Activated T-cell treated with anti-CD3 and anti-CD28 coated beads, Interleukin-2, amount 50 U/mL, for 72 hours (primary cell): Measurements from ENCODE around the gene UBXN11. TPM values are rescaled to one million over a fixed set of nuclear protein-coding genes. Genes with fewer than 3 reads are reported as not detected.
A peak's percentile ranks its signal among the peaks of the same experiment; 100 is the strongest.

Experiments used
- ATAC-seq, 2 donors: fragments of 150-1000 bp; cut with Tn5 transposase; replicated peaks in 1 of 2; 2 replicates each; pipeline ENCODE4 v1.10.0; 2021; ENCODE audit warnings: moderate library complexity in 2 of 2, mild to moderate bottlenecking in 1 of 2
- DNase-seq, 2 donors: peaks; one replicate each; pipeline ENCODE4 v3.0.0; 2021 to 2022; ENCODE audit warnings: mixed read lengths in 1 of 2
- H3K27ac Mint-ChIP-seq: one replicate; pipeline ENCODE4 v1.8.0; 2022; ENCODE audit warnings: mild to moderate bottlenecking, moderate library complexity, mixed read lengths
- H3K27me3 Mint-ChIP-seq: one replicate; pipeline ENCODE4 v1.8.0; 2022; ENCODE audit warnings: low read depth, mixed read lengths
- H3K36me3 Mint-ChIP-seq, 2 donors: one replicate each; pipeline ENCODE4 v1.8.0; 2022; ENCODE audit warnings: mixed read lengths in 2 of 2, mild to moderate bottlenecking in 1 of 2; ENCODE audit not compliant: insufficient read depth in 2 of 2
- H3K4me1 Mint-ChIP-seq: one replicate; pipeline ENCODE4 v1.8.0; 2022; ENCODE audit warnings: low read depth, mixed read lengths
- H3K4me3 Mint-ChIP-seq, 2 donors: one replicate each; pipeline ENCODE4 v1.8.0; 2022; ENCODE audit warnings: mild to moderate bottlenecking in 2 of 2, mixed read lengths in 2 of 2, moderate library complexity in 2 of 2
- H3K9me3 Mint-ChIP-seq, 2 donors: one replicate each; pipeline ENCODE4 v1.8.0; 2022; ENCODE audit warnings: mixed read lengths in 2 of 2
- total RNA-seq, 2 donors: library from RNA; stranded (reverse); gene quantifications; one replicate each; pipeline ENCODE4 v1.2.3, GENCODE V29; 2022

UBXN11 gene
- total RNA-seq, 2 donors from 2014 or later = 19.1 to 19.3 TPM

DNA sequence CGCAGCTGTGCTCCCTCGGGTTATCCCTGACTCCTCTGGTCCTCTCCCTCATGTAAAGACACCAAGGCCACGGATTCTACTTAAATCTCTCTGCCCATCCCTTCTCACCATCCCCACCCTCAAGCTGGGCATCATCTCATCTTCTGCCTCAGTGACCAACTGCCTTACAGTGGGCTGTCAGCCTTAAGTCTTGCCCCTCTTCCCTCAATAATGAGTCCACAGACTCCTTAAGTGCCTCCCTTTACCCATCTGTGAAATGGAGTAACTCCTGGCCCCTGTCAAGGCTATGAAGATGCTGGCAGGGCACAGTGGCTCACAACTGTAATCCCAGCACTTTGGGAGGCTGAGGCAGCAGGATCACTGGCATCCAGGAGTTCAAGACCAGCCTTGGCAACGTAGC is 14.5 kb downstream of the UBXN11 start:
- H3K4me3 Mint-ChIP-seq = no peak overlapping the region
- H3K36me3 Mint-ChIP-seq = peaks cover 0 to 5% of the 10 kb centered on the region in 2 donors
- H3K27me3 Mint-ChIP-seq = no peaks in the 10 kb centered on the region
- H3K27ac Mint-ChIP-seq = peak overlapping the region; percentile 69
- ATAC-seq = no peak
- H3K4me1 Mint-ChIP-seq = peaks cover 57% of the 10 kb centered on the region
- DNase-seq = no peak
- no peaks in the 10 kb centered on the region for H3K9me3 Mint-ChIP-seq

DNA sequence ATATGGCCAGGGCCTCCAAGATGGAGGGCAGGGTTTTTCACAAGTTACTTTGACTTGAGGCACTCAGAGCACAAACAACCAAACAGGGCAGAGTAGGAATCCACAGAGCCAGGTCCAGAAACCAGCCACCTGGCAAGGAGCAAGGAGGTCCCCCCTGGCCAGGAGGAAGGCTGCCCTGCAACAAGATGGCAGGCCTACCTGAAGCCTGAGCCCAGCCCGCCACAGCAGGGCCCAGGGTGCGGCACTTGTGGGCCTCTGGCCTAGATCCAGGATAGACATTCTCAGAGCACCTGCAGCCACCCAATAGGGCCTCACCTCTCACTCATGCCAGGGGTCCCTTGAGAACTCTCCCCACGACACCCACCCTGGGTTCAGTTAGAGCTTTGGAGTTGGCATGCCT is 15.0 kb downstream of the UBXN11 start:
- peaks cover 0 to 5% of the 10 kb centered on the region in 2 donors for H3K36me3 Mint-ChIP-seq
- ATAC-seq (no peak), DNase-seq (no peak)
- peak overlapping the region; percentile 36 for H3K27ac Mint-ChIP-seq
- no peaks in the 10 kb centered on the region for H3K27me3 Mint-ChIP-seq
- no peaks in the 10 kb centered on the region for H3K9me3 Mint-ChIP-seq
- H3K4me1 Mint-ChIP-seq = peaks cover 62% of the 10 kb centered on the region
- no peak overlapping the region for H3K4me3 Mint-ChIP-seq

DNA sequence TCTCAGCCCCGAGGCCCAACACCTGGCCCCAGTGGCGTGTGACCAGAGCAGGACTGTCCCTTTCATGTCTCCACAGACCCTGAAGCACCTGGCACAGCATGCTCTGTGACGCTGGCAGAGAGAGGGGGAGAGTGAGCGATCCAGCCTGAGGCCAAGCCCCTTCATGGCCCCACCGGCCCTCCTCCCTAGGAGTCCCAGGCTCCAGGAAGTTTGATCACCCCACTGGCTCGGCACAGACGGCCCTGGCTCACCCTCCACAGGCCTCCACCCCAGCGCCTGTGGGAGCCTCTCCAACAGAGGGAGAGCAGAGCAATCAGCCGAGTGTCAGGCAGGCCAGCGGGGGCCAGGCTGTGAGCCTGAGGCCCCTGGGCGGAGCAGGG is 15.6 kb downstream of the UBXN11 start:
- no peaks in the 10 kb centered on the region for H3K27me3 Mint-ChIP-seq
- no peak for ATAC-seq
- peaks cover 67% of the 10 kb centered on the region for H3K4me1 Mint-ChIP-seq

DNA sequence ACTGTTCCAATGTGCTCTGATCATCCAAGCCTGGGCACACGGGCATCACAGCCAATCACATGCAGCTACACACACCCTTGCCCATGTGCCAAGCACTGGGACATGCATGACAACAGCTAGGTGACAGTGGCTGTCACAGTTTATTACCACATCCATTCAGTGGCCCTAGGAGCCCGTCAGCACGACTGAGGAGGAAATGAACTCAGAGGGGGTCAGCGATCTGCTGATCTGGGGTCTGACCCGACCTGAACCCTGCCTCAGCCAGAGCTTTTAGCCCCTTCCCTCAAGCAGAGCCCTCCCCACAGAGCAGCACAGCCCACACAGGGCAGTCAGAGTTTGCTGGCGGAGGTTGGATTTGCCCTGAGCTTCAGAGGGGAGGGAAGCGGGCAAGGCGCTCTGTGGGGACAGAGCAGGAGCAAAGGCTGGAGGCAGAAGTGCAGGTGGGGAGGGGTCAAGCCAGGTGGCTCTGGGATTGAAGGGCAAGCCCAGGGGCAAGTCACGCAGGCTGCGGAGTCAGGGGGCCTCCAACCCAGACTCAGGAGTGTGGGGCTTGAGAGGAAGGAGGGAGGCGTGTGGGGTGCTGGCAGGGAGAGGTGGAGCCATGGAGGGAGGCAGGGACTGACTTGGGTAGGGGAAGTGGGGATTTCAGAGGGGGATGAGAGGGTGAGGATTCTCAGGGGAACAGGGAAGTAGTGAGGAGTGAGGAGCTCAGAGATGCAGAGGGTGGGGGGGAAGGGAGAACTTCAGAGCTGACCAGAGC is 16.1 kb downstream of the UBXN11 start:
- DNase-seq (no peak), ATAC-seq (no peak)
- Mint-ChIP-seq H3K4me3 (peak overlapping the region; percentile 77 to 92), H3K27ac (peak overlapping the region; percentile 98), H3K4me1 (peaks cover 67% of the 10 kb centered on the region), H3K36me3 (peaks cover 0 to 3% of the 10 kb centered on the region in 2 donors), H3K9me3 (no peaks in the 10 kb centered on the region), H3K27me3 (no peaks in the 10 kb centered on the region)

More for the DNA sequence above, 15.6 kb downstream of the UBXN11 start:
- Mint-ChIP-seq H3K9me3 (no peaks in the 10 kb centered on the region), H3K27ac (no peak overlapping the region), H3K4me3 (no peak overlapping the region), H3K36me3 (peaks cover 0 to 3% of the 10 kb centered on the region in 2 donors)
- no peak for DNase-seq

DNA sequence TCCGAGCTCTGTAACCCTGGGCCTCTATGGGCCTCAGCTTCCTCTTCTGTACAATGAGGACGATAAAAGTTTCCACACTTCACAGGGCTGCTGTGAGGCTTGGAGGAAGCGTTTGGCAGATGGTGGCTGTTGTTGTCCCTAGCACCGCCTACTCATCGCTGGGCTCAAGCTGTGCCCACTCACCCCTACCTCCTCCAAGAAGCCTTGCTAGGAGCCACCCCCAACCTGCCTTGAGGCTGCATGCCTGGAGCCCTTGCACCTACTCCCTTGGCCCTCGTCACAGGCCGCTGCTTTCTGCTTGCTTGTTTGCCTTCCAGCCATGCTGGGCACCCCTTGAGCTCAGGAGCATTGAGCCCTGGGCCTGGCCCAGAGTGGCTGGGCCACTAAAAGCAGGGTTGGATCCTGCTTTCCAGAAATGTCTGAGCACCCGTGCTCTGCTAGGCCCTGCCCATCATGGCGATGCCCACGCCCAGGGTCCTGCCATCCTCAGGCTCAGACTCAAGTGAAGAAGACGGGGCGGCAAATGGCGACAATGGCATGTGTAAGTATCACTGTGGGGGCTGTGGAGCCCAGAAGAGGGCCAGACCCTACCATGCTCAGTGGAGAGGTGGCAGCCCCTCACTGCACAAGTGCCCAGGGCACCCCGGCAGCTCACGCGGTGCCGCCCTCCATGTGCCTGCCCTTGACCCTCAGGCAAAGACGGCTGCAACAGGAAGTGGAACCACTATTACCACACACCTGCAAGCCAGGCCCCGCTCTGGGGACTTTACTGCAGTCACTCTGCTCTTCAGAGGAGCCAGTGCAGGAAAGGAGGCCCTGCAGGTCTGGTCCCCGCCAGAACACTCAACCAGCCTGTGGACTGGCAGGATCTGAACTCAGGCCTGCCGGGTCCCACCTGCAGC is 17.0 kb downstream of the UBXN11 start:
- ATAC-seq (peak in 1 of 2 donors; percentile 10), DNase-seq (peak; percentile 44 to 57)
- H3K9me3 Mint-ChIP-seq = no peaks in the 10 kb centered on the region
- H3K36me3 Mint-ChIP-seq = peaks cover 0 to 5% of the 10 kb centered on the region in 2 donors
- peak overlapping the region; percentile 77 to 92 for H3K4me3 Mint-ChIP-seq
- no peaks in the 10 kb centered on the region for H3K27me3 Mint-ChIP-seq
- peaks cover 76% of the 10 kb centered on the region for H3K4me1 Mint-ChIP-seq
- H3K27ac Mint-ChIP-seq = peak overlapping the region; percentile 98

DNA sequence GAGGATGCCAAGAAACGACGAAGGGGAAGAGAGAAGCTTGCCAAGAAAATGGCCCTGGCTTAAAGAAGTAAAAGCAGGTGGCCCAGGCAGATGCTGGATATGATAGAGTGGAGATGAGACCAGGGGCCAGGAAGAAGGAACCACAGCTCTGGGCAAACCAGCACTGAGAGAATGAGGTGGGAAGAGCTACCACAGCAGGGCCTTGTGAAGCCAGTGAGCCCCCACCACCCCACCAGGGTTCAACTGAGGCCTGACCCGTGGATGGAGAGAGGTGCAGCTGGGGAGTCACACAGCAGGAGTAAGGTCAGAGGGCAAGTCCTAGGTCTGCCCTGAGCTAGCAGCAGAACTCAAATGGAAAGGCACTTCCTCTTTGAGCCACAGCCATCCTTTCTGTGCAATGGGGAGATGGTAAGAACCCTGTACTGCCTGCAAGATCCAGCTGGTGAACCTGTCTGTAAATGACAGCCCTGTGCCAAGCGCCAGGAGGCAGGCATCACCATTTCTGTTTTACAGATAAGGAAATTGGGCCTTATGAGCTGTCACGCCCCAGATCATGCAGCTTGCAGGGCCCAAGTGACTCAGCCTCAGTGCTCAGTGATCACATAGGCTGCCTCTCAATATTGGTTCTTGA is 18.0 kb downstream of the UBXN11 start:
- H3K27ac Mint-ChIP-seq = peak overlapping the region; percentile 98
- H3K27me3 Mint-ChIP-seq = no peaks in the 10 kb centered on the region
- peaks cover 85% of the 10 kb centered on the region for H3K4me1 Mint-ChIP-seq
- no peaks in the 10 kb centered on the region for H3K9me3 Mint-ChIP-seq
- ATAC-seq (peak; percentile 54 to 62), DNase-seq (peak; percentile 74 to 82)
- peak overlapping the region; percentile 77 to 92 for H3K4me3 Mint-ChIP-seq
- H3K36me3 Mint-ChIP-seq = peaks cover 0 to 5% of the 10 kb centered on the region in 2 donors

DNA sequence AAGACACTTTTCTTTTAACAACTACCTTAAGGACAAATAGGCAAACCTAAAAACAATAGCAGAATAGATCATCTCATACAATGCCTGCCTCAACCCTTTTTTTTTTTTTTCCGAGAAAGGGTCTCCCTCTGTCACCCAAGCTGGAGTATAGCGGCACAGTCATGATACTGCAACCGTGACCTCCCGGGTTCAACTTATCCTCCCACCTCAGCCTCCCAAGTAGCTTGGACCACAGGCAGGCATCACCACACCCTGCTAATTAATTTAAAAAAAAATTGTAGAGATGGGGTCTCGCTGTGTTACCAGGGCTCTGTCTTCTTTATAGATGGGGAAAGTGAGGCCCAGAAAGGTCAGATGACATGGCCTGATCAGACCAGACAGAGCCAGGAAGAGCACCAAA is 18.6 kb downstream of the UBXN11 start:
- ATAC-seq (no peak), DNase-seq (no peak)
- Mint-ChIP-seq H3K27me3 (no peaks in the 10 kb centered on the region), H3K27ac (peak overlapping the region; percentile 98), H3K36me3 (peaks cover 0 to 6% of the 10 kb centered on the region in 2 donors), H3K9me3 (no peaks in the 10 kb centered on the region), H3K4me3 (peak overlapping the region; percentile 77 to 92), H3K4me1 (peaks cover 92% of the 10 kb centered on the region)

DNA sequence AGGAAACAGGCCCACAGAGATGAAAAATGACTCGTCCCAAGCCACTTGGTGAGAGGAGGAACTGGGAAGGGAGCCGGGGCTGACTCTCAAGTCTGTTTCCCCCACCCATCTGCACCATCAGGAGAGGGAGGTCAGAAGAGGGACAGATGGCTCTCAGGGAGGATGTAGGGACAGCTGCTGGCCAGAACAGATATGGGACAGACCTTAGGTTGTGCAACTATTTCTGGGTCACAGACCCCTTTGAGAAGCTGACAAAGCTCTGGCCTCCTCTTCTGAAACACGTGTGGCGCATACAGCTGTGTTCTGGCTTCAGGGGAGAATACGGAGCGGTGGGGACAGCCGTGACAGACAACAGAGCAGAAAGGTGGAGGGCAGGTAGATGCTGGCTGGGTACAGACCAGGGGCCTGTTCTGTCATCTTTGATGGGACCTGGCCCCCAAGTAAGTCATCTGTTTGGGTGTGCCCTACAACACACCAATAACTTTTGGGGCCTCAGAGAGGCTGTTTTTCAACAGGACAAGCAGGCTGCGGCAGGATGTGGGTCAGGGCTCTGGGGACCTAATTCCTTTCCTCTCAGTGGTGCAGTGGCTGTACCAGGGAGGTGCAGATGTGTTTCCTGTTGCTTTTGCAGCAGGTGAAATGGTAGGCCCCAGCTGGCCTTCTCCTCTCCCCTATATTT is 19.3 kb downstream of the UBXN11 start:
- Mint-ChIP-seq H3K27ac (peak overlapping the region; percentile 98), H3K4me3 (peak overlapping the region; percentile 77 to 92), H3K27me3 (no peaks in the 10 kb centered on the region), H3K36me3 (peaks cover 0 to 6% of the 10 kb centered on the region in 2 donors), H3K9me3 (no peaks in the 10 kb centered on the region), H3K4me1 (peaks cover 96% of the 10 kb centered on the region)
- ATAC-seq (peak; percentile 39 to 40), DNase-seq (peak; percentile 75 to 80)

DNA sequence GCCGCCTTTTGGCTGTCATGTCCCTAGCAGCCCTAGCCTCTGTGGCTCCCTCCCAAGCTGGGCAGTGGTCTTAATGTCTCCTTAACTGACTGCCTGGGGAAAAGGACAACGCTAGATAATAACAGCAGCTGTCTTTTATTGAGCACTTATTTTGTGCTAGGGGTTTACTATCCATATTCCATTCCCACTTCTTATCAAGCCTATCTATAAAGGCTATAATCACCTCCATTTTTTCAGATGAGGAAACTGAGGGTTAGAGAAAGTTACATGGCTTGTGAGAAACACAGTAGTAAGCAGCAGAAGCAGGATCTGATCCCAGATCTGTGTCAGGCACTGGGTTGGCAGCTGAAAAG is 20.4 kb downstream of the UBXN11 start:
- no peak for DNase-seq
- no peaks in the 10 kb centered on the region for H3K9me3 Mint-ChIP-seq
- peak overlapping the region in 1 of 2 donors; percentile 20 for H3K4me3 Mint-ChIP-seq
- no peaks in the 10 kb centered on the region for H3K27me3 Mint-ChIP-seq
- no peak for ATAC-seq
- H3K36me3 Mint-ChIP-seq = peaks cover 1 to 10% of the 10 kb centered on the region in 2 donors
- H3K4me1 Mint-ChIP-seq = peaks cover 100% of the 10 kb centered on the region
- no peak overlapping the region for H3K27ac Mint-ChIP-seq

DNA sequence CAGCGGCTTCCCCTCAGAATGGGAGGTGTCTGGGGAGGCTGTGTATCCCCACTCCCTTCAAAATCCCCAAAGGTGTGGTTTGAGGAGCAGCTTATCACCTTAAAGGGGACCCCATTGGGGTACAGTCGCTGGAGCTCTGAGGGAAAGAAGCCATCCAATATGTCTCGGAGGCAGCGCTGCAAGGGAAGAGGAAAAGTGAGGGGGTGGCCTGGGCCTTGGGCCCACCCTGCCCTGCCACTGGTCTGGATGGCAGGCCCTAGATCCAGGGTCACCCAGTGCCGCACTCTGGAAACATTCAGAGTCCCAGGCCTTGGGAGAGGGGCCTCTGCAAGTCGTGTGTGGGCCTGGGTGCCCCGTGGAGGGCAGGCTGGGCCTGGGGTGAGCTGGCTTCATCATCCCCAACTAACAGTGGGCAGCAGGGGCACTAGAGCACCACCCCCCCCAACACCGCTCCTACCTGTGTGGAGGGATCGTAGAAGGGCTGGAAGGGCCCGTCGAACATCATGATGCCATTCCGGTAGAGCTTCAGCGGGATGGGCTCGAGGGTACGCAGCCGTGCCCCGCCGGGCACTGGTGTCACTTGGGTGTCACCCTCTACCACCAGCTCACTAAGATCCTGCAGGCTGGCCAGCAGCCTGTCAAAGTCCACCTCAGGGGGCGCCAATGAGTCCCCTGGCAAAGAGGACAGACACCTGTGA is 20.9 kb downstream of the UBXN11 start:
- no peak for ATAC-seq
- Mint-ChIP-seq H3K27me3 (no peaks in the 10 kb centered on the region), H3K36me3 (peaks cover 2 to 12% of the 10 kb centered on the region in 2 donors), H3K27ac (no peak overlapping the region), H3K4me3 (peak overlapping the region; percentile 78 to 81), H3K4me1 (peaks cover 100% of the 10 kb centered on the region), H3K9me3 (no peaks in the 10 kb centered on the region)
- peak; percentile 75 to 77 for DNase-seq

DNA sequence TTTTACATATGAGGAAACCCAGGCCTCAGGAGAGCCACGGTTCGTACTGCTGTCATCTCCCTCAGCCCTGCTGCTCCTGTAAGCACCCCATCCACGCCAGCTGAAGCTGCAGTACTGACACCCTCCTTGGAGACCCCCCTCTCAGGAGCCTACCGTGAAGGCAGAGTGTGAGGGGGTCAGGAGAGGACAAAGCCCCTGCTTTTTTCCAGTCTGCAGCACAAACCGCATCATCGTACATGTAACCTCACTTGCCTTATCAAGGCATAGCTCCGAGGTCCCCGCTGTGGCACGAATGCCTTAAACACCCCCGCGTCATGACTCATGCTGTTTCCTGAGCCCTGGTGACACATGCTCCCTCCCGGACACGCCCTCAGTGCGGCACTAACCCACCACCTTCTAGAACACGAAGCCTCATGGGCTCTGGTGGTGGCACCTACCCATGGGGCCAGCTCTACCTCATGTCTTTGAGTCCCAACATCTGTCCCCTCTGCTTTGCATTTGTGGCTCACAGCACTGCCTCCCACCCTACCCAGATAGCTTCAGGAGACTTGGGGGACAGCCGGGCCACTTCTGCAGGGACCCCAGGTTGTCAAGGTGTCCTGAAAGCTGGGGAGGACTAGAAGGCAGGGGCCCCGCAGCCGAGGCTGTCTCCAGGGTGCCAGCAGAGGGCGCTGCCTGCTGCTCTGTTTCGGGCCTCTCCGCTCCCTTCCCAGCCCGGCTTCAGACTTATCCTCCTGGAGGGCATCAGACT is 21.7 kb downstream of the UBXN11 start:
- Mint-ChIP-seq H3K9me3 (no peaks in the 10 kb centered on the region), H3K4me1 (peaks cover 94% of the 10 kb centered on the region), H3K27ac (peak overlapping the region; percentile 89), H3K36me3 (peaks cover 2 to 12% of the 10 kb centered on the region in 2 donors), H3K4me3 (peak overlapping the region; percentile 78 to 81), H3K27me3 (no peaks in the 10 kb centered on the region)
- ATAC-seq (peak; percentile 76 to 81), DNase-seq (peak; percentile 93 to 99)
